Neural progenitor cell (in vitro differentiated cells): ENCODE data around the gene NRM.
"Not testable (repeated sequence)": the region's sequence is repeated elsewhere in the genome, so short reads cannot be mapped to it uniquely, and the experiment has no call there.

ENCODE experiments used
- EZH2phosphoT487 ChIP-seq: fragments of 200-600 bp; sonication (generic); IDR thresholded peaks from 2 replicates; pipeline ENCODE4 v1.6.1; 2017; ENCODE audit warnings: antibody characterized with exemption
- TF ChIP-seq, protein P1 (sequence below): fragments of 200-600 bp; sonication (generic); IDR thresholded peaks from 2 replicates; pipeline ENCODE4 v1.5.1; 2017; ENCODE audit warnings: antibody characterized with exemption, mild to moderate bottlenecking

DNA sequence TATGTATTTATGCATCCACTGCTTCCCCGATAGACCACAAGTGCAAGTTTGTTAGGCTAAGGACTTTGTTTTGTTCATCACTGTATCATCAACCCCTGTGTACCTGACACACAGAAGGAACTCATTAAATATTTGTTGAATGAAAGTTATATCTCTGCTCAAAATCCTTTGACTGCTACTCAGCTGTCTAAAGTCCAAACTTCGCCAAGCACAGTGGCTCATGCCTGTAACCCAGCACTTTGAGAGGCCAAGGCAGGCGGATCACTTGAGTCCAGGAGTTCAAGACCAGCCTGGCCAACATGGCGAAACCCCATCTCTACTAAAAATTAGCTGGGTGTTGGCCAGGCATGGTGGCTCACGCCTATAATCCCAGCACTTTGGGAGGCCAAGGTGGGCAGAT lies 32.9 kb downstream of the NRM start:
- not testable (repeated sequence) for TF ChIP-seq EZH2phosphoT487
- TF ChIP-seq, protein P1, sequence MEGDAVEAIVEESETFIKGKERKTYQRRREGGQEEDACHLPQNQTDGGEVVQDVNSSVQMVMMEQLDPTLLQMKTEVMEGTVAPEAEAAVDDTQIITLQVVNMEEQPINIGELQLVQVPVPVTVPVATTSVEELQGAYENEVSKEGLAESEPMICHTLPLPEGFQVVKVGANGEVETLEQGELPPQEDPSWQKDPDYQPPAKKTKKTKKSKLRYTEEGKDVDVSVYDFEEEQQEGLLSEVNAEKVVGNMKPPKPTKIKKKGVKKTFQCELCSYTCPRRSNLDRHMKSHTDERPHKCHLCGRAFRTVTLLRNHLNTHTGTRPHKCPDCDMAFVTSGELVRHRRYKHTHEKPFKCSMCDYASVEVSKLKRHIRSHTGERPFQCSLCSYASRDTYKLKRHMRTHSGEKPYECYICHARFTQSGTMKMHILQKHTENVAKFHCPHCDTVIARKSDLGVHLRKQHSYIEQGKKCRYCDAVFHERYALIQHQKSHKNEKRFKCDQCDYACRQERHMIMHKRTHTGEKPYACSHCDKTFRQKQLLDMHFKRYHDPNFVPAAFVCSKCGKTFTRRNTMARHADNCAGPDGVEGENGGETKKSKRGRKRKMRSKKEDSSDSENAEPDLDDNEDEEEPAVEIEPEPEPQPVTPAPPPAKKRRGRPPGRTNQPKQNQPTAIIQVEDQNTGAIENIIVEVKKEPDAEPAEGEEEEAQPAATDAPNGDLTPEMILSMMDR, result not testable (repeated sequence)
